Measurements from ENCODE around the gene NAALADL1.

Gene NAALADL1, protein sequence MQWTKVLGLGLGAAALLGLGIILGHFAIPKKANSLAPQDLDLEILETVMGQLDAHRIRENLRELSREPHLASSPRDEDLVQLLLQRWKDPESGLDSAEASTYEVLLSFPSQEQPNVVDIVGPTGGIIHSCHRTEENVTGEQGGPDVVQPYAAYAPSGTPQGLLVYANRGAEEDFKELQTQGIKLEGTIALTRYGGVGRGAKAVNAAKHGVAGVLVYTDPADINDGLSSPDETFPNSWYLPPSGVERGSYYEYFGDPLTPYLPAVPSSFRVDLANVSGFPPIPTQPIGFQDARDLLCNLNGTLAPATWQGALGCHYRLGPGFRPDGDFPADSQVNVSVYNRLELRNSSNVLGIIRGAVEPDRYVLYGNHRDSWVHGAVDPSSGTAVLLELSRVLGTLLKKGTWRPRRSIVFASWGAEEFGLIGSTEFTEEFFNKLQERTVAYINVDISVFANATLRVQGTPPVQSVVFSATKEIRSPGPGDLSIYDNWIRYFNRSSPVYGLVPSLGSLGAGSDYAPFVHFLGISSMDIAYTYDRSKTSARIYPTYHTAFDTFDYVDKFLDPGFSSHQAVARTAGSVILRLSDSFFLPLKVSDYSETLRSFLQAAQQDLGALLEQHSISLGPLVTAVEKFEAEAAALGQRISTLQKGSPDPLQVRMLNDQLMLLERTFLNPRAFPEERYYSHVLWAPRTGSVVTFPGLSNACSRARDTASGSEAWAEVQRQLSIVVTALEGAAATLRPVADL

DNA sequence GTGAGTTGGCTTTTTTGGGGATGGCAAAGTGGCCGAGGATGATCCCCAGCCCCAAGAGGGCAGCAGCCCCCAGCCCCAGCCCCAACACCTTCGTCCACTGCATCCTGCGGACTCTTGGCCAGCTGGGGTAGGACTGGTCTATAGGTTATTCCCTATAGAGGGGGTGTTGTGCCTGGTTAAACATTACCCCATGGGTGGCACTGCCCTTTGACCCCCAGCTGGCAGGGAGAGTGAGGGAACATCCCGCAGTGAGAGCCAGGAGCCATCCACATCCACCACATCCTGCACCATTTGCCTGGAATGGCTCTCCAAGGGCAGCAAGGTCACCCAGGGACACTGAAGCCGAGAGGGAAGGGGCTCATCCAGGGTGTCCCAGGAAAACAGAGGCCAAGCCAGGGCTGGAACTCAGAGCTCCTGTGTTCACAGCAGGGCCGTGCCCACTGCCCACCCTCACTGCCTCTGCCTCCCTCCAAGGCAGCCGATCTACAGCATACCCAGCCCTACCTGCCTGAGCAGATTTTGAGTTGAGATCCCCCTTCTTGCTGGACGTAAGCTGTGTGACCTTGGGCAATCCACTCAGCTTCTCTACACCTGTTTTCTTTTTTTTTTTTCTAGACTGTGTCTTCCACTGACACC, at the start of gene NAALADL1:
Gene NAALADL1 (minus strand): TSS at position 135 of the 636 bp plus-strand sequence. CDS start 32 bp downstream, at position 103.
- in situ Hi-C loops (cut with MboI; ENCODE audit: low sequenced_read_pairs): no loop called here

DNA sequence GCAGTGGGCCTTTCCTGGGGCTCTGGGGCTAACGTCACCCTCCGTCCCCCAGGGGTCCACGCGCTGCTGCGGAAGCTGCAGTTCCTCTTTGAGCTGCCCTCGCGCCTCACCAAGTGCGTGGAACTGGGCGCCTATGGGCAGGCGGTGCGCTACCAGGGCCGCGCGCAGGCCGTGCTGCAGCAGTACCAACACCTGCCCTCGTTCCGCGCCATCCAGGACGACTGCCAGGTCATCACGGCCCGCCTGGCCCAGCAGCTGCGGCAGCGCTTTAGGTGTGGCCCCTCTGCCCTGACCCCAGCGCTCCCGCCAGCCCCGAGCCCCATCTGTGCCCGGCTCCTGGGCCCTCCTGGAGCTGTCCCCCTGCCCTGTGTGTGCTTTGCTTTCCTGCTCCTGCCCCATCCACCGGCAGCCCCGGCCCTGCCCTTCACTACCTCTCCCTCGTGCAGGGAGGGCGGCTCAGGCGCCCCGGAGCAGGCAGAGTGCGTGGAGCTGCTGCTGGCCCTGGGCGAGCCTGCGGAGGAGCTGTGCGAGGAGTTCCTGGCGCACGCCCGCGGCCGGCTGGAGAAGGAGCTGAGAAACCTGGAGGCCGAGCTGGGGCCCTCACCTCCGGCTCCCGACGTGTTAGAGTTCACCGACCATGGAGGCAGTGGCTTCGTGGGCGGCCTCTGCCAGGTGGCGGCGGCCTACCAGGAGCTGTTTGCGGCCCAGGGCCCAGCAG, 49.6 kb upstream of the NAALADL1 start:
- in situ Hi-C loops (cut with MboI; ENCODE audit: low sequenced_read_pairs): no loop called here

DNA sequence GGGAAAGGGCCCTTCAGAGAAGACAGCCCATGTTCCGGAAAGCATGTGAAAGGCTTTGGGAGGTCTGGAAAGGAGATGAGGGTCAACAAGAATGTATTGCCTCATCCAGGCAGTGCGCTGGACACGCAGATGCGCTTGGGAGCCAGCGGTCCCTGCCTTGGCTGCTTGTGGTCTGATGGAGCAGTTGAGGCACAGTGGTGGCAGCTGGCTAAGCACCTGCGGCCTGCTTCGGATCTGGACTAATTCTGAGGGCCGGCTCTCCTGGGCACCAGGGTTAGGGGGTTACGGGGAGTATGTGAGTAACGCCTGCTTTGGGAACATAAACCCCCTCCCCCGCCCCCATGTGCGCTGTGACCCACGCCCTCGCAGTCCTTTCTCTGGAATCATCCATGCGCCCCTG, 48.7 kb upstream of the NAALADL1 start:
- in situ Hi-C loops (cut with MboI; ENCODE audit: low sequenced_read_pairs): no loop called here

DNA sequence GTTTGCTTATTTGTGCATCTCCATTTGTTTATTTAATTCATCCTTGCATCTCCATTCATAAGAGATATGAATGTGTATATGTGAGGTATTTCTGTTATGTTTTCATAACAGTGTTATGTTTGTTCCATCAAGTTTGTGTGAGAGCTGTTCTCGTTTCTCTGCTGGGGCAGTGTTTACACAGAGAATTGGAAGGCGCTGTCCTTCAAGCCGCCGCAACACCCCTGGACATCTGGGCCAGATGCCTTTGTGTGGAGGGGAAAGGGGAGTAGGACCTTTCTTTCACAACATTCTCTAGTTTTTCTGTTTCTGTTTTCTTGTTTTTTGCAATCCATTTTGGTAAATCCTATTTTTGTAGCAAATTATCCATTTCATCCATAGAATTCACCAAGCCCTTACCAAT, 46.3 kb upstream of the NAALADL1 start:
- in situ Hi-C loops (cut with MboI; ENCODE audit: low sequenced_read_pairs): no loop called here

DNA sequence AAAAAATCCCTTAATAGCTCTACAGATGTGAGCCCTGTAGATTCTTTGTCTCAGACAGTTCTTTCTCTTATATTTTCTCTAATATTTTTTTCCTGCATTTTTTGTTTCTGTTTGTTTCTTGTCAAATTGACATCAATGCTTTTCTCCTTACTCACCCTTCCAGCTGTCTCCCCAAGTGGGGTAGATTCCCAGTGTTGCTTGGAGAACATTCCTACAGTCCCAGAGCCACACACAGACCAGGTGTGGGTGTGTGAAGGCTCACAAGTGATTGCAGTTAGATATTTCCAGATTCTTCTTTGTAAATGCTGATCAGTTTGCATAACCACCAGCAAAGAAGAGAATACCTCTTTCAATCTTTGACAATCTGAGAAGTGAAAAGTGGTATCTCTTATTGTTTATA, 45.1 kb upstream of the NAALADL1 start:
- in situ Hi-C loops (cut with MboI; ENCODE audit: low sequenced_read_pairs): no loop called here

DNA sequence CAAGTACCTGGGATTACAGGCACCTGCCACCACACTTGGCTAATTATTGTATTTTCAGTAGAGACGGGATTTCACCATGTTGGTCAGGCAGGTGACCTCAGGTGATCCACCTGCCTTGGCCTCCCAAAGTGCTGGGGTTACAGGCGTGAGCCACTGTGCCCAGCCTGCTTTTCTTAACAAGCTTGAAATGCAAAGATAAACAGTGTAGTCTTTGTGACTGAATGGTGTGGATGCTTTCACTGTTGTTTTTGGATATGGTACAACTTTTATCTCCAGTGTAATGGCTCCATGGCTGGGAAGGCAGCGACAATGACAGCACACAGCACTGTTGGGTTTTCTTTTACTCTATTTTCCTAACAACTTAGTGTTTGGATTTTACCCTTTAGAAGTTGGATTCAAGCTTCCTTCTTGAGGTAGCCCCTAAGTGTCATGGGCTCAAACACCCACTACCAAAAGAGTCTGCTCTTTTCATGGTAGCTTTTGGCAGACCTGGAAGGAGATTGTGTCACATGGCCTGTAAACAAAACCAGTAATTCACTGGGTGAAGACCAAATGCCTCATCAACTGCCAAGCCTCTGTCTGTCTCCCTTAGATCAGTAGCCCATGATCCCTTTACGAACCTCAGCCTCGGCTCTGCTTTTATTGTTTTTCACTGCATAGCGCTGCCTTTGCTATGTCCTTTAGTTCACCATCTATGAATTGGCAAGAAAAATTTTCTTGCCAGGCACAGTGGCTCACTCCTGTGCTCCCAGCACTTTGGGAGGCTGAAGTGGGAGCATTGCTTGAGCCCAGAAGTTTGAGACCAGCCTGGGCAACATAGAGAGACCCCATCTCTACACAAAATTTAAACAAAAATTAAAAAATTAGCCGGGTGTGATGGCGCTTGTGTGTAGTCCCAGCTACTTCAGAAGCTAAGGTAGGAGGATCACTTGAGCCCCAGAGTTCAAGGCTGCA, 44.1 kb upstream of the NAALADL1 start:
- in situ Hi-C loops (cut with MboI; ENCODE audit: low sequenced_read_pairs): no loop called here

DNA sequence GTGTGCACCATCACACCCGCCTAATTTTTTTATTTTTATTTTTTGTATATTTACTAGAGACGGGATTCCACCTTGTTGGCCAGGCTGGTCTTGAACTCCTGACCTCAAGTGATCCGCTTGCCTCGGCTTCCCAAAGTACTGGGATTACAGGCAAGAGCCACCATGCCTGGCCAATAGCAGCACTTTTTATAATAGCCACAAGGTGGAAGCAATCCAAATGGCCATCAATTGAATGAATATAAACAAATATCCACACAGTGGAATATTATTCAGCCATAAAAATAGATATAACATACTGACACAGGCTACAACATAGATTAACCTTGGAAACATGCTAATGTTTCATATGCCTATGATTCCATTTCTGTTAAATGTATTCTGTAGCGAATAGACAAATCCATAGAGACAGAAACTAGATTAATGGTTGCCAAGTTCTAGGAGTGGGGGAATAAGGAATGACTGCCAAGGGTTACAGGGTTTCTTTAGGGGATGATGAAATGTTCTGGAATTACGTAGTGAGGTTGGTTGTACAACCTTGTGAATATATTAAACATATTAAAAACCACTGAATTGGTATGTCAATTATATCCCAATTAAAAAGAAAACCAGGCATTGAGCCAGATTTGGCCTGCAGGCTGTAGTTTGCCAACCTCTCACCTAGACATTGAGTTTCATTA, 42.5 kb upstream of the NAALADL1 start:
- in situ Hi-C loops (cut with MboI; ENCODE audit: low sequenced_read_pairs): no loop called here

DNA sequence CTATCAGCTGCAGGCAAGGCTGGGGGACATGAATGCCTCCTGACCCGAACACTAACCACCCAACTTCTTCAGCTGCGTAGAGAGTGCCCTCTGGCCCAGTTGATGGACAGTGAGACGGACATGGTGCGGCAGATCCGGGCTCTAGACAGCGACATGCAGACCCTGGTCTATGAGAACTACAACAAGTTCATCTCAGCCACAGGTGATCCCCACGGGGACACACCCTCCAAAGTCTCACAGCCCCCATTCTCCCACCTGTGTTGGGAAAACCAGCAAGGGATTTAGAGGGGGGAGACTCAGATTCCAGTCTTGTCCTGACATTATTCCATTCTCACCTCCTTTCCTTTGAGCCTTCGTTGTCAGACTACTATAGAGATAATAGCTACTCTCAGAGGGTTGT, 38.6 kb upstream of the NAALADL1 start:
- in situ Hi-C loops (cut with MboI; ENCODE audit: low sequenced_read_pairs): no loop called here

DNA sequence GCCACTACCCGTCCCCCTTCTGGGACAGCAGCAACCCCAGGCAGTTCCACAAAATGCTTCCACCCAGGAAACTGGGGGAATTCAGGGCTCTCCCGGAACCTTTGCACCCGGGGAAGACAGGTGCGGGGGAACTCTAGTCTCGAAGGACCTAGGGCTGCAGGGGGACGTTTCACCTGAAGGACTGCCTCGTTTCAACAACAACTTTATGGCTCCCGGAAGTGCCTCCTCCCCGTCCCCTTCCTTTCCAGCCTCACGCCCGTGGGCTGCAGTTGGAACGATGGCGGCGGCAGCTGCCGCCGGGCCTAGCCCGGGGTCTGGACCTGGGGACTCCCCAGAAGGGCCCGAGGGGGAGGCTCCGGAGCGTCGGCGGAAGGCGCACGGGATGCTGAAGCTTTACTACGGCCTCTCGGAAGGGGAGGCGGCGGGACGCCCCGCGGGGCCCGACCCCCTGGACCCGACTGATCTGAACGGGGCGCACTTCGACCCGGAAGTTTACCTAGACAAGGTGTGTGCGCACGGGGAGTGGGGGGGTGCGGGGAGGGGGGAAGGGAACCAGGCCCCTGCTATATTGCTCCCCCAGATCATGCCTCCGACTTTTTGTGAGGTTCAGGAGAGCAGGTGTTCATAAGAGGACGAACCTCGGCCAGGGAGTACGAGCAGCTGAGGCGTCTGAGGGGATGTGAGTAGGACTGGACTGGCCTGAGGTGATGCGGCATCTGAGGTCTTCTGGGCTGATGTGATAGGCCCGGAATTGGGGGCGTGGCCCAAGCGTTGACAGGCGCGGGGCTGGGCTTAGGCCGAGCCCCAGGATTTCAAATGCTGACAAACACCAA, 37.8 kb upstream of the NAALADL1 start, which contains the start of gene VPS51:
Gene VPS51 (plus strand): TSS at position 241 of the 833 bp plus-strand sequence. CDS start 37 bp downstream, at position 278.
- in situ Hi-C loops (cut with MboI; ENCODE audit: low sequenced_read_pairs): no loop called here

DNA sequence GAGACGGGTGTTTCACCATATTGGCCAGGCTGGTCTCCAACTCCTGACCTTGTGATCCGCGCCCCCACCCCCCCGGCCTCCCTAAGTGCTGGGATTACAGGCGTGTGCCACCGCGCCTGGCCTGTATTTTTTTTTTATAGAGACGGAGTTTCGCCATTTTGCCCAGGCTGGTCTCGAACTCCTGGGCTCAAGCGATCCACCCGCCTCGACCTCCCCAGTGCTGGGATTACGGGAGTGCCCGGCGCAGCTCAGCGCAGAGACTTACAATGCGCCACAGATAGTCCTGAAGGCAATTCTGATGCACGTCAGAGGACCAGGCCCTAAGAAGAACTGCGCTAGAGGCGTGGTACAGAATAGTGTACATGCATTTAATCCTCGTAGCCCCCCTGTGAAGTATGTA, 37.1 kb upstream of the NAALADL1 start:
- in situ Hi-C loops (cut with MboI; ENCODE audit: low sequenced_read_pairs): no loop called here

DNA sequence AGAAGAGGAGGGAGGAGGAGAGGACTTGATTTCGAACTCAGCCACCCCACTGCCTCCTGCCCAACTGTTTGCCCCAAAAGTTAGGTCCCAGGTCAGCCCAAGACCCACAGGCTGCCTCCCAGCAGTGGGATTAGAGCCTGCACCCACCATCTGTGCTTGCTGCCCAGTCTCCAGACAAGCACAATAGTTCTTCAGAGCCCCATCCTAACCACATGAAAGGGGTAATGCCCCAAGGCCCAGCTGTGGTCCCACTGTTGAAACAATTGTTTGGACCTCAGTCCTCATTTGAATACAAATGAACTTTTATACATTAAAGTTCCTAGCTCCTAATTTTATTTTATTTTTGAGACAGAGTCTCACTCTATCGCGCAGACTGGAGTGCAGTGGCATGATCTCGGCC, 32.3 kb upstream of the NAALADL1 start:
- in situ Hi-C loops (cut with MboI; ENCODE audit: low sequenced_read_pairs): no loop called here

DNA sequence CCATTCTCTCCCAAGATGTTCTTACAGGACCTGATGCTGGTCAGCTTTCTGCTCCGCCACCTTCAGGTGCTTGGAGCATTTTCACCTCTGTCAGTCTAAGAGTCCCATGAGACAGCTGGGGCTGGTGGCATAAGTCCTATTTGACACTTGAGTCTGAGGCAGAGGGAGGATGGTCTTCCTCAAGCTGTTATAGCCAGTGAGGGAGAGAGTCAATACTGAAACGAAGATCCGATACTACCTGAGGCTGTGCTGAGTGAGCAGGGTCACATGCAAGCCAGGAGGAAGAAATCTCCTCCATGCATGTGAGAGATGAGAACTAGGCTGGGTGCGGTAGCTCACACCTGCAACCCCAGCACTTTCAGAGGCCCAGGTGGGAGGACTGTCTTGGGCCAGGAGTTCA, 31.3 kb upstream of the NAALADL1 start:
- in situ Hi-C loops (cut with MboI; ENCODE audit: low sequenced_read_pairs): no loop called here

DNA sequence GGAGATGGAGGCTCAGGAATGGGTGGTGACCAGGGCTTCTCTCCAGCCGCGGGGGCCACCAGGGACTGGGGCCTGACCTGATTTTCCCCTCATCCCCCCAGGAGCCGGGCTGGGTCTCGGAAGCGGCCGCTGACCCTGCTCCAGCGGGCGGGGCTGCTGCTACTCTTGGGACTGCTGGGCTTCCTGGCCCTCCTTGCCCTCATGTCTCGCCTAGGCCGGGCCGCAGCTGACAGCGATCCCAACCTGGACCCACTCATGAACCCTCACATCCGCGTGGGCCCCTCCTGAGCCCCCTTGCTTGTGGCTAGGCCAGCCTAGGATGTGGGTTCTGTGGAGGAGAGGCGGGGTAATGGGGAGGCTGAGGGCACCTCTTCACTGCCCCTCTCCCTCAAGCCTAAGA, 29.5 kb upstream of the NAALADL1 start:
- in situ Hi-C loops (cut with MboI; ENCODE audit: low sequenced_read_pairs): no loop called here

DNA sequence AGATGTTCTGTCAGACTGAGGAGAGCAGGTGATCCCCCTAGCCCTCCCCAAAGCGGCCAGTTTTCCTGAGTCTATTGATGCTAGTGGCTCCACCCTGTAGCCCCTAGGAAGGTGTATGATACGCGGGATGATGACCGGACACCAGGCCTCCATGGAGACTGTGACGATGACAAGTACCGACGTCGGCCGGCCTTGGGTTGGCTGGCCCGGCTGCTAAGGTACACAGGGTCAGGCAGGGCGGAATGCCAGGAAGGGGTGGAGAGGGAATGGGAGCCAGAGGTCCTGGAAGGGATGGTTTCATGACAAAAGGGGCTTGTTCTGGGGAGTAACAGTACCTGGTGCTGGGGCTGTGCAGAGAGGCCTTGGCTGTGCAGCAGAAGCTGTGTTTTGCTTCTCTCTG, 28.9 kb upstream of the NAALADL1 start:
- in situ Hi-C loops (cut with MboI; ENCODE audit: low sequenced_read_pairs): no loop called here

DNA sequence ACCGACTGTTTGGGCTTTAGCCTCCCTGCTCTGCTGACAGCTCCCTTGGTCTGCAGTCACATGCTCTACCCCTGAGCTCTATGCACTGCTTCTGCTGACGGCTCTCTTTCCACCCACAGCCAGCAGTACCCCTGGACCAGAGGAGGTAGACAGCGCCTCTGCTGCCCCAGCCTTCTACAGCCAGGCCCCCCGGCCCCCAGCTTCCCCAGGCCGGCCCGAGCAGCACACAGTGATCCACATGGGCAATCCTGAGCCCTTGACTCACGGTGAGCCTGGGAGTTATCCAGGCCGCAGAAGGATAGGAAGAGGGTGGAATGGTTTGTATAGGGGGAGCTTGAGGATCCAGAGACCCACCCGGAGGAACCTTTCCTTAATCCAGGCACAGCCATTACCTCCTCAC, 28.5 kb upstream of the NAALADL1 start:
- in situ Hi-C loops (cut with MboI; ENCODE audit: low sequenced_read_pairs): no loop called here

DNA sequence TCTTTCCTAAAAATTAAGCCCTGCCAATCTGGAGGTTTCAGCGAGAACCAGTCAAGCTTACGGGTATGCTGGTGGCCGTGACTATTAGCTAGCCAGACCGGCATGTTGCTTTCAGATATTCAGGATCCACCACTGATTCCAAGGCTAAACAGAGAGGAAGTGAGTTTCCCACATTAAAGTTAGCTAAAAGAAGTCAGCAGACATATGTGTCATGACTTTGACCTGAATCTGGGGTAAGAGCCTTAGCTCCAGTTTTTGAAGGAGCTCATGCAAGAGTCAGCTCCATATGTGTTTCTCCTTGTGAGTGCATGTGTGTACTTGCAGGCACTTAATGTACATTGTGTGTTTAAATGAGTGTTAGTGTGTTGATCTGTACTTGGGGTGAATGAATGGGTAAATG, 27.1 kb upstream of the NAALADL1 start:
- in situ Hi-C loops (cut with MboI; ENCODE audit: low sequenced_read_pairs): no loop called here

DNA sequence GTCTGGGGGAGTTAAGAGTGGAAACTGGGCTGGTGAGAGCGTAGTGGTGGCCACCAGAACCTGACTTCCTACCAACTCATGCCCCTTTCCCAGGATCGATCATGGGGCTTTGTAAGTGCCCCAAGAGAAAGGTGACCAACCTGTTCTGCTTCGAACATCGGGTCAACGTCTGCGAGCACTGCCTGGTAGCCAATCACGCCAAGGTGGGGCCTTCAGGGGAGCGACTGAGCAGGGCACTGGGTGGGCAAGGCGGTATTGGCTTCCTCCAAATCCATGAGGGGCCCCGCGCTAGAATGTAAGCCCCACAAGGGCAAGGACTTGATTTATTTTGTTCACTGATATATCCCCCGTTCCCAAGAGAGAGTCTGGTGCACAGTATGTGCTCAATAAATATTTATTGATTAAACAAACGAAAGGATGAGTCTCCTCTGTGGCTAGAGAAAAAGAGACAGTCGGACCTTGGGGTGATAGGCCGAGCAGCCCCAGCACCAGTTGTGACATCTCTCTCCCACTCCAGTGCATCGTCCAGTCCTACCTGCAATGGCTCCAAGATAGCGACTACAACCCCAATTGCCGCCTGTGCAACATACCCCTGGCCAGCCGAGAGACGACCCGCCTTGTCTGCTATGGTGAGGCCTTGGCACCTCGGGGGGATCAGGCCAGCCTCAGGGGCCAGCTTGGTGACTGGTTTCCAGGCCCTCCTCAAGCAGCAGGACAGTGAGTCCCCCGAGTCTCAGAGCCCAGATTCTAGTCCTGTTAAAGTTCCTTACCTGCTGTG, 26.4 kb upstream of the NAALADL1 start:
- in situ Hi-C loops (cut with MboI; ENCODE audit: low sequenced_read_pairs): no loop called here
